LNCaP clone FGC (cell line): ENCODE results near the gene TPRG1L.

ENCODE experiments used
- DNase-seq: peaks from one replicate; pipeline ENCODE4 v3.0.0-alpha.2; 2011; ENCODE audit warnings: low read depth
- H3K4me3 ChIP-seq: 2 replicates; pipeline ENCODE4 v1.5.1; 2011; ENCODE audit warnings: mild to moderate bottlenecking, low read depth, low read length, control low read depth
- CTCF ChIP-seq: IDR thresholded peaks from 2 replicates; pipeline ENCODE4 v1.5.1; 2012; ENCODE audit warnings: mild to moderate bottlenecking; ENCODE audit not compliant: control insufficient read depth, insufficient read depth; ENCODE audit errors: extremely low read depth

Gene TPRG1L

GRCh38 chr1:3586986-3587759 lies 37.6 kb upstream of the TPRG1L start:
- H3K4me3 ChIP-seq = no peak overlapping the region
- peak; percentile 41 for DNase-seq
- TF ChIP-seq CTCF = no peak

GRCh38 chr1:3588395-3588794 lies 36.4 kb upstream of the TPRG1L start:
- no peak for DNase-seq
- no peak overlapping the region for H3K4me3 ChIP-seq
- no peak for TF ChIP-seq CTCF

- no peak overlapping the region for H3K4me3 ChIP-seq
- no peak for DNase-seq
- TF ChIP-seq CTCF = no peak
These were observed 34.6 kb upstream of the TPRG1L start for GRCh38 chr1:3590139-3590763.

- no peak for TF ChIP-seq CTCF
- no peak overlapping the region for H3K4me3 ChIP-seq
- no peak for DNase-seq
These were observed 33.6 kb upstream of the TPRG1L start for GRCh38 chr1:3590951-3591865.

- H3K4me3 ChIP-seq = no peak overlapping the region
- no peak for DNase-seq
- no peak for TF ChIP-seq CTCF
These were observed 31.5 kb upstream of the TPRG1L start for GRCh38 chr1:3593334-3593733.

- no peak for DNase-seq
- no peak for TF ChIP-seq CTCF
- H3K4me3 ChIP-seq = no peak overlapping the region
These were observed 31.1 kb upstream of the TPRG1L start for GRCh38 chr1:3593745-3594144.
